Astrocyte of the spinal cord (primary cell): Measurements from ENCODE around the gene SLC8A3.

ENCODE experiments used
- DNase-seq: peaks from one replicate; pipeline ENCODE4 v3.0.0; 2011; ENCODE audit warnings: low read depth, low spot score
- H3K4me3 ChIP-seq: 2 replicates; pipeline ENCODE4 v1.5.1; 2011; ENCODE audit warnings: low read depth, mild to moderate bottlenecking, low read length, moderate library complexity
- CTCF ChIP-seq: IDR thresholded peaks from 2 replicates; pipeline ENCODE4 v1.5.1; 2012; ENCODE audit warnings: low read depth, mild to moderate bottlenecking, low read length, inconsistent platforms
- in situ Hi-C: cut with HindIII; loops from 2 replicates; pipeline ENCODE4 v1.10.0; 2017; ENCODE audit warnings: low sequenced_read_pairs

The SLC8A3 gene

DNA sequence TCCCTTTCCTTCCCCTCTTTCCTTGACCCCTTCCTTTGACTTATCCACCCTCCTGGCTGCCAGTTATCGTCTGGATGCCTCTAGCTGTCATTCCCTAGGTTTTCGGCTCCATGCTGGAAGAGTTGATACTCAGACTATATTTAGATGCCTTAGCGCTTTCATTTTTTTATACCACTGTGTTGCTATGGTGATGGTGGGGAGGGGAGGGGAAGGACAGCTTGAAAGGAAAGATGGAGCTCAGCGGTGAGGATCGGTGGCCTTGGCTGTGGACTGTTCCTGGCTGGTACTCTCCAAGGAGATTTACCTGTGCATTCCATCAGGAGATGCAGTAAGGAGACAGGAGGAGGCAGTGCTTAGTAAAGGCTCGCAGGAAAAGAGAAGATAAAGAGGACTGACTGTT is 108.7 kb downstream of the SLC8A3 start:
- in situ Hi-C loops = no loop called here
- no peak for TF ChIP-seq CTCF
- H3K4me3 ChIP-seq = no peak overlapping the region
- no peak for DNase-seq

DNA sequence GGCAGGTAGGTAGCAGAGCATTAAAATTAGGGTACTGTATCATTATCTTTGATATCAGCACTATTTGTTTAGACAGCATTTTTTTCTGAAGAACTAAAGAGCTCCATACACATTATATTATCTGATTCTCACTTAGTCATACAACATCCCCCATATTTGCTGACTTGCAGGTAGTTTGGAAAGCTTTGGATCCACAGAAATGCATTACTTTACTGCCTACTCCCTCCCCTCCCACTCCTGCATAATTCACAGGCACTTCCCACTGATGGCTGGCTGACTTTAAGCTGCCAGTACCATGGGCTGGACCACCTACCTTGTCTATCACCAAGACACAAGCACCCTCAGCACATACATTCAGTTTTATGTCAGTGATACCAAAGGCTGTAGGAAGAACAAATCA is 110.4 kb downstream of the SLC8A3 start:
- no peak for TF ChIP-seq CTCF
- in situ Hi-C loops = no loop called here
- no peak overlapping the region for H3K4me3 ChIP-seq
- DNase-seq = no peak

DNA sequence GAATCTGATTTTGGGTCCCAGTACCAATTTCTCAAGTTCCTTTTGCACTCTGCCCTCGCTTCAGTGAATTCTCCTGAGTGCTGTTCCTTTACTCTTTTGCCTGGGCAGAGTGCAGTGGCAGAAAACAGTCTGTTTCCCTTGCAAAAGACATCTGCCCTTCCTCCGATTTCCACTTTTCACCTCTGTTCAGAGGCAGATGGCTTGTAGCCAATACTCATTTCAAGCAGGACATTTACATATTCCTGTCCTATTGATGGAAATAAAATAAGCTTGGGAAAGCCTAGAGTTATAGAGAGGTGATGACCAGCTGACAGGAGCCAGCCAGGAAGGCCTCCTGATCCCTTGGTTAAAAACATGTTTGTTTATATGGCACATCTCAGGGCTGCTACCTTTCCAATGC is 111.0 kb downstream of the SLC8A3 start:
- no peak overlapping the region for H3K4me3 ChIP-seq
- in situ Hi-C loops = no loop called here
- no peak for DNase-seq
- no peak for TF ChIP-seq CTCF

DNA sequence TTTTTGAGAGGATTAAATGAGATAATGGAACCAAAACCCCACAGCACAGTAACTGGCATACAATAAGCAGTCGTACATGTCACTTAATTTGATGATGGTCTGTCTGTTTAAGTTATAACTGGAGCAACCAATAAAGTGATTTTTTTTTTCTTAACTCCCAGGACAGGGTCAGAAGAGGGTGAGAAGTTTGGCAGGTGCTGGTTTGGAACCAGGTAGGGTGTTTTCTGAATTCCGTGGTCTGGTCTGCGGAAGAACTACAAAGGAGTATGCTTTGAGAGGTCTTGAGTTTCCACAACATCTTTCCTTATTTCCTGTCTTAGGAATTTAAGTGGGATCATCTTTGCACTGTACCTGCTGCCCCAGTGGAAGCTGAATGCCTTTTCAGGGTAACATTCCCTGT is 111.7 kb downstream of the SLC8A3 start:
- in situ Hi-C loops = no loop called here

GRCh38 chr14:70073924-70074566 is 114.7 kb downstream of the SLC8A3 start:
- TF ChIP-seq CTCF = peak; percentile 88
- no peak overlapping the region for H3K4me3 ChIP-seq
- peak; percentile 52 for DNase-seq
- in situ Hi-C loops = no loop called here

More for the DNA sequence above, 111.7 kb downstream of the SLC8A3 start:
- TF ChIP-seq CTCF = no peak
- DNase-seq = no peak
- no peak overlapping the region for H3K4me3 ChIP-seq

DNA sequence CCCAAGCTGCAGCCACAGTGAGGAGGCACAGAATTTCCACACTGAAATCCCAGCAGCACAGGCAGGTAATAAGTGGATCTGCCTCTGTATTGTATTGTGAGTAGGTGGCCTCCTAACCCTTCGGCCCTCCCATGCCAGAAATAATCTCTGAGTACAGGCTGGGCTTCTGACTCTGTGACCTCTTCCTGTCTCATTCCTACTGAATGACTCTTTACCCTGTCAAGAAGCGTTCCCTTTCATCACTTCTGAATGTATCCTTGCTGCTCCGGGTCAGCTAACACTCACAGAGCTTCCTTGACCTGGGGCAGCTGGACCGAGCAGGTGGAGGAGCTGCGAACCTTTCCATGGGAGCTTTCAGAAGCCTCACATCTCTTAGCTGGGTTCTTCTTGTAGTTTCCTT is 119.6 kb downstream of the SLC8A3 start:
- no peak for DNase-seq
- no peak for TF ChIP-seq CTCF
- no peak overlapping the region for H3K4me3 ChIP-seq
- in situ Hi-C loops = no loop called here

DNA sequence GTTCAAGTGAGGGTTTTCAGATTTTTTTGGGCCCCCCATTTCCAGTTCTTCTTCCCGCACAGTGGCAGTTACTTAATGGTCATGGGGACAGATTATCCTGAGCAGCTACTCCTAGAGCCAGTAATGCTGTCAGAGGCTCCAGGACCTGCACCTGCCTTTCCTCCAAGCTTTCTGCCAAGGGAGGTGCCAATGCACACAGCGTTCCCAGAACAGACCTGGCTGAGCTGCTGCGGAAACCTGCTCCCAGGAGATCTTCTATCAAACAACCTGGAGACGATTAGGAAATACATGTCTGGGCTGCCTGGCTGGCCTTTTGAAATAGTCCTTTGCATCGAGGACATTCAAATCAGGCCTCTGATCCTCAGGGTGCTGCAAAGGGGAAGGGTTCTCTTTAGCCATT is 120.9 kb downstream of the SLC8A3 start:
- no peak for DNase-seq
- TF ChIP-seq CTCF = no peak
- H3K4me3 ChIP-seq = no peak overlapping the region
- in situ Hi-C loops = no loop called here
